Testis (tissue), 3 donors: ENCODE data around the gene ECT2. TPM values are rescaled to one million over a fixed set of nuclear protein-coding genes. Genes with fewer than 3 reads are reported as not detected.

Experiments used
- DNase-seq: peaks from one replicate; pipeline ENCODE4 v3.0.0-alpha.2; 2019
- H3K27ac ChIP-seq, 2 donors: fragments of 200-600 bp; sonication (generic); one replicate each; pipeline ENCODE4 v1.5.1; 2019
- H3K27me3 ChIP-seq: fragments of 200-600 bp; sonication (generic); one replicate; pipeline ENCODE4 v1.5.1; 2019
- H3K36me3 ChIP-seq: fragments of 200-600 bp; sonication (generic); one replicate; pipeline ENCODE4 v1.5.1; 2017; ENCODE audit warnings: low read depth; ENCODE audit errors: missing control alignments
- H3K4me1 ChIP-seq: fragments of 200-600 bp; sonication (generic); one replicate; pipeline ENCODE4 v1.5.1; 2019
- H3K4me3 ChIP-seq, 2 donors: fragments of 200-600 bp; sonication (generic); one replicate each; pipeline ENCODE4 v1.5.1; 2017 to 2019
- H3K9me3 ChIP-seq: fragments of 200-600 bp; sonication (generic); one replicate; pipeline ENCODE4 v1.5.1; 2017
- POLR2A ChIP-seq: fragments of 450-650 bp; IDR thresholded peaks from one replicate; pipeline ENCODE4 v1.6.1; 2017; ENCODE audit warnings: antibody characterized with exemption, mild to moderate bottlenecking, moderate library complexity
- WGBS, 2 donors: methylation state at CpG; one replicate each; pipeline ENCODE4 v1.1.5; 2018; 5-methylcytosine and 5-hydroxymethylcytosine counted together
- intact Hi-C: fragments of 100-400 bp; cut with DNase I; formaldehyde crosslinking; loops from one replicate; pipeline ENCODE4 v1.15.1; 2023; ENCODE audit warnings: low total_unique reads
- polyA plus RNA-seq: library from polyadenylated mRNA; stranded (reverse); fragments of 350-450 nt; fragmentation: Illumina TruSeq; extraction: RNeasy Lipid Tissue Mini Kit (QIAGEN cat#74804); gene quantifications from one replicate; pipeline ENCODE4 v1.2.3, GENCODE V29; 2014; ENCODE audit warnings: low read depth, low replicate concordance; ENCODE audit not compliant: insufficient read depth
- total RNA-seq, 2 donors: library from RNA; depleted of rRNA; stranded (reverse); fragments of >200 nt; gene quantifications; one replicate each; pipeline ENCODE4 v1.2.3, GENCODE V29; 2016
- TF ChIP-seq, protein P1 (sequence below), 3 experiments: fragments of 450-650 bp in 2 of 3; fragments of 200-600 bp in 1 of 3; sonication (generic) in 1 of 3; IDR thresholded peaks; one replicate each; pipeline ENCODE4 v1.5.1; 2016 to 2019; ENCODE audit warnings: antibody characterized with exemption in 3 of 3, mild to moderate bottlenecking in 2 of 3, moderate library complexity in 1 of 3

The ECT2 gene
- total and polyA plus RNA-seq, 3 donors from 2014 or later, result 20.8 to 33.3 (median 21.9) TPM

DNA sequence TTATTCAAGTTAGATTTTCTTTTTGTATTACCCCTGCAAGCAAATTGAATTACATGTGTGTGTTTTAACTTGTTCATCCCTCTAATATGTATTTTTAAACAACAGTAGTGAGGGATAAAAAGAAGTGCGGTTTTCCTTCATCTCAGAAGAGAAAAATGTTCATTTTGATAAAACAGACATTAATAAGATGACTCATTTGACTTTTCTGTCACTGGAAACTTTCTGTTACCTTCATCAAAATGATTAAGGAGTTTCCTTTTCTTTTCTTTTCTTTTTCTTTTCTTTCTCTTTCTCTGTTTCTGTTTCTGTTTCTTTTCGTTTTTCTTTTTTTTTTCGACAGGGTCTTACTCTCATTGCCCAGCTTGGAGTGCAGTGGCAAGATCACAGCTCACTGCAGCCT lies 53.0 kb downstream of the ECT2 start:
- 75 to 95% methylated on average over 3 of the region's 3 CpGs for WGBS, 2 donors
- no peak for DNase-seq
- H3K27ac ChIP-seq, result no peak overlapping the region
- H3K4me1 ChIP-seq, result no peaks in the 10 kb centered on the region
- H3K9me3 ChIP-seq, result no peaks in the 10 kb centered on the region
- H3K36me3 ChIP-seq, result no peaks in the 10 kb centered on the region
- no peaks in the 10 kb centered on the region for H3K27me3 ChIP-seq
- TF ChIP-seq, protein P1, sequence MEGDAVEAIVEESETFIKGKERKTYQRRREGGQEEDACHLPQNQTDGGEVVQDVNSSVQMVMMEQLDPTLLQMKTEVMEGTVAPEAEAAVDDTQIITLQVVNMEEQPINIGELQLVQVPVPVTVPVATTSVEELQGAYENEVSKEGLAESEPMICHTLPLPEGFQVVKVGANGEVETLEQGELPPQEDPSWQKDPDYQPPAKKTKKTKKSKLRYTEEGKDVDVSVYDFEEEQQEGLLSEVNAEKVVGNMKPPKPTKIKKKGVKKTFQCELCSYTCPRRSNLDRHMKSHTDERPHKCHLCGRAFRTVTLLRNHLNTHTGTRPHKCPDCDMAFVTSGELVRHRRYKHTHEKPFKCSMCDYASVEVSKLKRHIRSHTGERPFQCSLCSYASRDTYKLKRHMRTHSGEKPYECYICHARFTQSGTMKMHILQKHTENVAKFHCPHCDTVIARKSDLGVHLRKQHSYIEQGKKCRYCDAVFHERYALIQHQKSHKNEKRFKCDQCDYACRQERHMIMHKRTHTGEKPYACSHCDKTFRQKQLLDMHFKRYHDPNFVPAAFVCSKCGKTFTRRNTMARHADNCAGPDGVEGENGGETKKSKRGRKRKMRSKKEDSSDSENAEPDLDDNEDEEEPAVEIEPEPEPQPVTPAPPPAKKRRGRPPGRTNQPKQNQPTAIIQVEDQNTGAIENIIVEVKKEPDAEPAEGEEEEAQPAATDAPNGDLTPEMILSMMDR (IDR thresholded peaks at IDR 0.05), result no peak
- TF ChIP-seq POLR2A, result no peak
- no peak overlapping the region for H3K4me3 ChIP-seq
- intact Hi-C loops, result no loop called here

DNA sequence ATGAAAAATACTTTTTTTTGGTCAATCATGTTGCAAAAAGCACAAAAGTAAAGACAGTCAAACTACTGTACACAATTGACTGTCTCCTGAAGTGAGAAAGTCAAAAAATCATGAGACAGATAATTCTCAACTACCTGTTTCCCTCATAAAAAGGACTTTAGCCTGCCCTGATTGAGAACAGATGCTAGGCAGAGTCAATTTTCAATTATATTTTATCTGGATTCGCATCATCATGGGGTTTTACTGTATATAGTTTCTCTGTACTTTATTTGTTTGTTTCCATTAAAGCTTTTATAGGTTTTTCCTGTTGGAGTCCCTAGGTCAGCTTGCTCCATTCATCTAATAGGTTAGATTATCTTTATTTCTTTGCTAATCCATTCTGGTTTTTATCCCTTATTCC lies 53.8 kb downstream of the ECT2 start:
- Histone ChIP-seq H3K27ac (no peak overlapping the region), H3K9me3 (no peaks in the 10 kb centered on the region), H3K4me1 (no peaks in the 10 kb centered on the region), H3K36me3 (no peaks in the 10 kb centered on the region), H3K27me3 (no peaks in the 10 kb centered on the region), H3K4me3 (no peak overlapping the region)
- 93 to 94% methylated on average over 1 of the region's 1 CpG for WGBS, 2 donors
- DNase-seq, result no peak
- no peak for TF ChIP-seq POLR2A
- TF ChIP-seq, protein P1 (IDR thresholded peaks at IDR 0.05), result no peak
- intact Hi-C loops, result no loop called here

DNA sequence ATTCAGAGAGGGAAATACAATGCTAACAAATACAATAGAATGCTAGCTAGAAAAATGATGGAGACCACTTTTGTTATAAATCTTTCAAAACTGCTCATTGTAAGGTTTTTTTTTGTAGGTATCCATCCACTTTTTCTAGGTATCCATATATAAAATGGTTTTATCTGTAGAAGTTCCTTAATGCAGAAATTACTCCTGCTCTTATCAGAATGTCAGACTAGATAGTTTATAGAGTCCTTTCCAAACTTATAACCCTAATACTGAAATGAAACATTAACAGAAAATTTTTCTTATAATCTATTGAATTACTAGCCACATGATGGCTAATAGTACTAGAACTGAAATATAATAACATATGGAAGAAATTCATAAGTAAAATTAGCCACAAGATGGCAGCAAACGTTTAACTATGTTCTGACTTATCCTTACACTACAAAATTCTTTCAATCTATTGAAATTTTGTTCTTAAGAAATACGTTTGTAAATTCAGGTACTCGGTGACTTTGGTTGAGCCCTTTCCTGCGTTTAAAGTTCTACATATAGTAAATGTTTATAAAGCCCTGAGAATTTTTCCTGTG lies 58.5 kb downstream of the ECT2 start:
- TF ChIP-seq POLR2A, result no peak
- TF ChIP-seq, protein P1 (IDR thresholded peaks at IDR 0.05), result peak in 1 of 3 experiments; percentile 40
- no peaks in the 10 kb centered on the region for H3K36me3 ChIP-seq
- H3K4me3 ChIP-seq, result no peak overlapping the region
- intact Hi-C loops, result no loop called here
- no peaks in the 10 kb centered on the region for H3K27me3 ChIP-seq
- 65 to 70% methylated on average over 4 of the region's 4 CpGs for WGBS, 2 donors
- no peaks in the 10 kb centered on the region for H3K4me1 ChIP-seq
- H3K27ac ChIP-seq, result no peak overlapping the region
- no peak for DNase-seq
- H3K9me3 ChIP-seq, result no peaks in the 10 kb centered on the region

DNA sequence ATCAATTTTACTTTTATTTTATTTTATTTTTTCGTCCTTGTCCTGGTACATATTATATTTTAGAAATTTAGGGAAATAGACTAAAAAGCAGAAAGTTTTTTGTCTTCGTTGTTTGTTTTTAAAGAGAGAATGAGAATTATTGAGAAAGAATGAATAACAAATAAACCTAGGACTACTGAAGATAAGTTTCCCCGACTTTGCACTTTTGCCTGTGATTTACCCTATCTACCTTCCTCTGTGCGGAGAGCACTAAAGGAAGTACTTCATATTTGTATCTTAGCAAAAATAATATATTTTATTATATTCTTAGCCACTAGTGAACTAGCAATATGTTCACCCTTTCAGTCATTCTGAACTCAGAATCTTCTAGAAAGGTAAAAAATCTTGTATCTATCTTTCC lies 60.6 kb downstream of the ECT2 start:
- no peak for DNase-seq
- Histone ChIP-seq H3K27ac (no peak overlapping the region), H3K27me3 (no peaks in the 10 kb centered on the region), H3K36me3 (no peaks in the 10 kb centered on the region), H3K4me1 (no peaks in the 10 kb centered on the region), H3K9me3 (no peaks in the 10 kb centered on the region), H3K4me3 (no peak overlapping the region)
- no peak for TF ChIP-seq POLR2A
- TF ChIP-seq, protein P1 (IDR thresholded peaks at IDR 0.05), result no peak
- intact Hi-C loops, result no loop called here
- WGBS, 2 donors, result 94 to 97% methylated on average over 4 of the region's 4 CpGs

DNA sequence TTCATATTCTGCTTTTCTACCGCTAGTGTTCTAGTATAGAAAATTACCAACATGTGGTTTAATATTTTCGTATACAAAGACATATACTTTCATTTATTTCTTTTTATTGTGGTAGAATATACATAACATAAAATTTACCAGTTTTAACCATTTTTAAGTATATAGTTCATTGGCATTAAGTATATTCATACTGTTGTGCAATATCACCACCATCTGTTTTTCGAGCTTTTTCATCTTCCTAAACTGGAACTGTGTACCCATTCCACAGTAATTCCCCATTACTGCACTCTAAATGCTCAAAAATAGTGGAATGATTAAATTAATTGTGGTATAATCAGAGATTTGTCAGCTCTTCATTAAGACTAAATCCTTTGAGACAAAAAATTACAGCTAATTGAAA lies 62.9 kb downstream of the ECT2 start:
- intact Hi-C loops, result no loop called here
- DNase-seq, result no peak
- Histone ChIP-seq H3K27ac (no peak overlapping the region), H3K27me3 (no peaks in the 10 kb centered on the region), H3K36me3 (no peaks in the 10 kb centered on the region), H3K4me1 (no peaks in the 10 kb centered on the region), H3K9me3 (no peaks in the 10 kb centered on the region), H3K4me3 (no peak overlapping the region)
- TF ChIP-seq POLR2A, result no peak
- TF ChIP-seq, protein P1 (IDR thresholded peaks at IDR 0.05), result no peak
- WGBS, 2 donors, result 92 to 96% methylated on average over 3 of the region's 3 CpGs
